RWPE2 (cell line): ENCODE results near the gene CHD5.

Experiments
- ATAC-seq: fragments of 200-7000 bp; cut with Tn5 transposase; 3 replicates; pipeline ENCODE4 v1.9.1; 2021; ENCODE audit warnings: low read depth
- DNase-seq: peaks from one replicate; pipeline ENCODE4 v3.0.0-alpha.2; 2020; ENCODE audit warnings: low spot score
- H3K27ac ChIP-seq: fragments of 450-650 bp; 2 replicates; pipeline ENCODE4 v1.5.1; 2017; ENCODE audit warnings: mild to moderate bottlenecking; ENCODE audit not compliant: poor library complexity, severe bottlenecking
- H3K27me3 ChIP-seq: fragments of 250-450 bp; sonication (Bioruptor Pico); 2 replicates; pipeline ENCODE4 v1.5.1; 2021; ENCODE audit warnings: mild to moderate bottlenecking, moderate library complexity; ENCODE audit not compliant: insufficient read depth, poor library complexity, severe bottlenecking
- H3K36me3 ChIP-seq: fragments of 250-450 bp; sonication (Bioruptor Pico); 2 replicates; pipeline ENCODE4 v1.5.1; 2020; ENCODE audit warnings: low read depth, mild to moderate bottlenecking, moderate library complexity
- H3K4me1 ChIP-seq: fragments of 250-450 bp; sonication (Bioruptor Pico); 2 replicates; pipeline ENCODE4 v1.5.1; 2021; ENCODE audit warnings: mild to moderate bottlenecking, moderate library complexity; ENCODE audit not compliant: insufficient read depth, poor library complexity, severe bottlenecking
- H3K4me3 ChIP-seq: fragments of 250-450 bp; sonication (Bioruptor Pico); 2 replicates; pipeline ENCODE4 v1.5.1; 2021; ENCODE audit warnings: mild to moderate bottlenecking, moderate library complexity; ENCODE audit not compliant: severe bottlenecking
- H3K9me3 ChIP-seq: fragments of 250-450 bp; sonication (Bioruptor Pico); 2 replicates; pipeline ENCODE4 v1.5.1; 2021; ENCODE audit warnings: mild to moderate bottlenecking, moderate library complexity; ENCODE audit not compliant: severe bottlenecking
- TF ChIP-seq, protein P1 (sequence below): fragments of 450-650 bp; IDR thresholded peaks from one replicate; pipeline ENCODE4 v1.5.1; 2017; ENCODE audit warnings: mild to moderate bottlenecking, moderate library complexity; ENCODE audit not compliant: poor library complexity, severe bottlenecking

The CHD5 gene

DNA sequence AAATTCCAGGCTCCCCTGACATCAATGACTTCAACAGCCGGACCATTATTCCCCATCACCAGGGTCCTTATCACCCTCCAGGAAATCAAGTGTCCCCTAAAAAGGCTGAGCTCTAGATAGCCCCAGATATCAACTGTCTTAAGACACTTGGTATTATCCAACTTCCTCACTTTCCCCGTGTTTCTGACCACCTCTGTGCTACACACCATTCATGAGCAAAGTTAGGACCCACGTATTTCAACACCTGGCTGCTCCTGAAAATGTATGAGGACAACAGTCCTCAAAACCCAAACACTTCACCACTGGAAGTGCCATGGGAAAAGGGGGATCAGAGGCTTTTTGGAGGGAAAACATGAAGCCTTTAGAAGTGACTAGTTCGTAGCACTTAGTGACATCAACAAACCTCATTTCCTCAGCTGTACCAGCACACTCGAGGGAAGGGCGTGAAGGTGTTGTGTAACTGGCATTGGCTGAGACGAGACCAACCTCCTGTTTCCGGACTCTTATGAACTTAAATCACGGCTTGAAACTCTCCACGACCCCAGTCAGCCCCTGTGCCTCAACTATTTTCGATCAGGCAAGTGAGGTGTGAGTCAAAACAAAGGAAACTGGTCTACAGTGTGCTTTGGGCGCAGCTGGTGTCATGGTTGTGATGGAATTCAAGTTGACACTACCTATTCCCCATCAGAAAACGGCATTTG, 4.1 kb upstream of the CHD5 start:
- no peak for ATAC-seq
- H3K4me1 ChIP-seq, result no peaks in the 10 kb centered on the region
- TF ChIP-seq, protein P1, sequence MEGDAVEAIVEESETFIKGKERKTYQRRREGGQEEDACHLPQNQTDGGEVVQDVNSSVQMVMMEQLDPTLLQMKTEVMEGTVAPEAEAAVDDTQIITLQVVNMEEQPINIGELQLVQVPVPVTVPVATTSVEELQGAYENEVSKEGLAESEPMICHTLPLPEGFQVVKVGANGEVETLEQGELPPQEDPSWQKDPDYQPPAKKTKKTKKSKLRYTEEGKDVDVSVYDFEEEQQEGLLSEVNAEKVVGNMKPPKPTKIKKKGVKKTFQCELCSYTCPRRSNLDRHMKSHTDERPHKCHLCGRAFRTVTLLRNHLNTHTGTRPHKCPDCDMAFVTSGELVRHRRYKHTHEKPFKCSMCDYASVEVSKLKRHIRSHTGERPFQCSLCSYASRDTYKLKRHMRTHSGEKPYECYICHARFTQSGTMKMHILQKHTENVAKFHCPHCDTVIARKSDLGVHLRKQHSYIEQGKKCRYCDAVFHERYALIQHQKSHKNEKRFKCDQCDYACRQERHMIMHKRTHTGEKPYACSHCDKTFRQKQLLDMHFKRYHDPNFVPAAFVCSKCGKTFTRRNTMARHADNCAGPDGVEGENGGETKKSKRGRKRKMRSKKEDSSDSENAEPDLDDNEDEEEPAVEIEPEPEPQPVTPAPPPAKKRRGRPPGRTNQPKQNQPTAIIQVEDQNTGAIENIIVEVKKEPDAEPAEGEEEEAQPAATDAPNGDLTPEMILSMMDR, result no peak
- H3K9me3 ChIP-seq, result no peaks in the 10 kb centered on the region
- H3K27me3 ChIP-seq, result peaks cover 11% of the 10 kb centered on the region
- no peak overlapping the region for H3K4me3 ChIP-seq
- peak overlapping the region; percentile 8 for H3K27ac ChIP-seq
- H3K36me3 ChIP-seq, result peaks cover 33% of the 10 kb centered on the region
- no peak for DNase-seq

DNA sequence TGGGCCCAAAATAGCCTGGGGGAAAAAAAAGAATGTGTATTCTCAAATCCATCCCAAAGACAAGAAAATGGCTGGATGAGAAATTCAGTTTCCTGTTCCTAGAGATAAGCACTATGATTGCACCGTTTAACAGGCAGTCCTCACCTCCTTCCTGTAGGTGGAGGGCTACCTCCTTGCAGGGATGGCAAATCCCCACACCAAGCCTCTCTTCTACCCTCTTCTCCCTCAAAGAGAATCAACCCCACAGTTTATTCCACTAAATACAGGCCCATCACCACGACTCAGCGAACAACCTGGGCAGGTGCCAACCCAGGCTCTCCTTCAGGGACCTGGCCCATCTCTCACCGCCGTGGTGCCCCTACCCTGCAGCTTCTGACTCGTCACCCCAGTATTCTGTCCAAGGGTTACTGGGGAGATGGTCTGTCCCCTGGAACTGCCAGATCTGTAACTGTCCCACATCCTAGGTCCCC, 3.4 kb upstream of the CHD5 start:
- ATAC-seq, result peak; percentile 60

DNA sequence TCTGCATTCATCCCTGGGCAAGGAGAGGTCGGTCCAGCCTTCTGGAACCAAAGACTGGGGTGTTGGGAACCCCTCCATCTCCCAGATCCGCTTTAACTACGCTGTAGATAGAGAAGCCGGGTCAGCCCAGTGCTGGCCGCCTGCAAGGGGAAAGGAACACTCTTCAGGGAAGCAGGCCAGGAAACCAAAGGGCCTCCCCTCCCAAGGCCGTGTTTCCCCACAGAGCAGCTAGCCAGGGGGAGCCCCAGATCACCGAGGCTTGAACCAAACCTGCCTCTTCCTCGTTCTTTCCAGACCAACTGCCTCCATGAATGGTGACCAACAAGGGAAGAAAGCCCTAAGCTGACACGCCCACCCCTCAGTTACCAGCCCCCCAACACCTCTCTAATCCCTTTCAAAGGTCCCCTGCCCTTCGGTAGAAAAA, 1.2 kb upstream of the CHD5 start:
- H3K4me1 ChIP-seq, result no peaks in the 10 kb centered on the region
- H3K27ac ChIP-seq, result no peak overlapping the region
- no peak for DNase-seq
- H3K27me3 ChIP-seq, result peaks cover 29% of the 10 kb centered on the region
- H3K9me3 ChIP-seq, result no peaks in the 10 kb centered on the region
- peak; percentile 11; the same call in 1 of the 3 replicates for ATAC-seq
- TF ChIP-seq, protein P1, result no peak
- H3K4me3 ChIP-seq, result no peak overlapping the region
- peaks cover 8% of the 10 kb centered on the region; the same call in 1 of the 2 replicates for H3K36me3 ChIP-seq

More for the DNA sequence above, 3.4 kb upstream of the CHD5 start:
- Histone ChIP-seq H3K4me3 (no peak overlapping the region), H3K27me3 (peaks cover 17% of the 10 kb centered on the region), H3K36me3 (peaks cover 26% of the 10 kb centered on the region), H3K9me3 (no peaks in the 10 kb centered on the region), H3K4me1 (no peaks in the 10 kb centered on the region), H3K27ac (peak overlapping the region; percentile 8)
- DNase-seq, result no peak
- TF ChIP-seq, protein P1, result peak; percentile 30

DNA sequence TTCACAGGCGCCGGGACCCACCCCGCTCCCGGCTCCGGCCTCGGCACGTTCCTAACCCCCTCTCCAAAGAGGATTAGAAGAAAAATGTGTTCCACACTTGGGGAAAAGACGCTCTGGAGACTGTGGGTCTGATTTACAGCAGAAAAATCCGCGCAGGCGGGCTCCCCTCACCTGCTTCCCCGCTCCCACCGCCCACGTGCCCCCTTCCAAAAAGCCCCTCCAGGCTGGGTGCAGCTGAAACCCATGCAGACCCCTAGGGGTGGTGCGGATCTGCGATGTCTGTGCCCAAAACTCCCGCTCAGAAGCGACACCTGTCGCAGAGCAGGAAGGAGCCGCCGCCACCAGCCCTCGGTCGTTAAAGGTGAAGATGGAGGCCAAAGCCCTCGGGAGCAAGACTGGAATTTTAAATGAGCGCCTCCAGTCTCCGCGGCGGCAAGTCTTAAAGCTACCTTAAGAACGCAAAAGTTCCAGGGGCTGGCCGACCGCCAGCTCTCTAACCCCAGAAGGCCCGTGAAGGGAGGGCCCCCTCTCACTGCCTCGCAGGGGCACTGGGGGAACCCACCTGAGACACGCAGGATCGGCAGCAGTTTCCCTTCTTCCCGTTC, 688 bp upstream of the CHD5 start:
- Histone ChIP-seq H3K27me3 (peaks cover 29% of the 10 kb centered on the region), H3K4me1 (no peaks in the 10 kb centered on the region), H3K4me3 (no peak overlapping the region), H3K27ac (no peak overlapping the region), H3K36me3 (peaks cover 4% of the 10 kb centered on the region; the same call in 1 of the 2 replicates), H3K9me3 (no peaks in the 10 kb centered on the region)
- TF ChIP-seq, protein P1, result no peak
- DNase-seq (no peak), ATAC-seq (no peak)
